ENCODE results near the gene CCDC85A. TPM values are rescaled to one million over a fixed set of nuclear protein-coding genes. Genes with fewer than 3 reads are reported as not detected.

Gene CCDC85A
- polyA plus RNA-seq, 1 of the 3 experiments (the other 2 are of a cell fraction) = 48.7 TPM

DNA sequence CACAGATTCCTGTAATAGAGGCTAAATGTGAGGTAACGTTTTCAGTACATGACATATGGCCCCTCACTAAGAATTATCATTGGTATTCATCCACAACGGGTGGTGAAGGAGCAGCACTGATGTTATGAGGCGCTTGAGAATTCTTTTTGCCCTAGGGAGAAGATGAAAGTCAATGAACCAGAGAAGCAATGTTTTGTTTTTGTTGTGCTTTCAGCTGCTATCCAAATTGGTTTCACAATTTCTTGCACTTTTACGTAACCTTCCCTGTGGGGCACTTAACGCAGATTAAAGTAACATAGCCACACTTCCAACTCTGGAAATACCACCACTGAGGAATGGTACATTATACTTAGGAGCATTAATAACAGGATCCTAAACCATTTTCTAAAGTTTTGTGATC is 13.3 kb upstream of the CCDC85A start:
- no peak for DNase-seq
- 62% methylated on average over 5 of the region's 5 CpGs for WGBS (ENCODE audit: low lambda C conversion rate)

GRCh38 chr2:56170988-56171387 is 12.8 kb upstream of the CCDC85A start:
- 36% methylated on average over 2 of the region's 2 CpGs for WGBS (ENCODE audit: low lambda C conversion rate)
- H2AFZ ChIP-seq (ENCODE audit: low read depth) = no peak overlapping the region
- ChIA-PET CTCF (interaction anchor here (0.7 to 1.4 kb wide), 2 partner anchors 10 to 12 kb away, joined by 3 to 7 read pairs; no protein-coding TSS in a partner anchor), POLR2A (no interaction called here)
- H3K4me3 ChIP-seq (ENCODE audit: low read depth in 2 of 2, low read length in 1 of 2) = no peak overlapping the region
- no peaks in the 10 kb centered on the region for H3K9me2 ChIP-seq
- no peaks in the 10 kb centered on the region for H3K4me1 ChIP-seq (ENCODE audit: control insufficient read depth in 1 of 2, insufficient read depth in 2 of 2, low read depth in 1 of 2, low read length in 1 of 2)
- H3F3A ChIP-seq (replicated peaks; ENCODE audit: insufficient read depth) = peaks cover 12% of the 10 kb centered on the region
- no peak overlapping the region for H3K9ac ChIP-seq
- H3K9me3 ChIP-seq = no peaks in the 10 kb centered on the region
- no peaks in the 10 kb centered on the region; the same call in 1 of the 2 replicates for H3K79me2 ChIP-seq (ENCODE audit: insufficient read depth)
- no peaks in the 10 kb centered on the region for H3K27me3 ChIP-seq (ENCODE audit: insufficient read depth)
- H3K4me2 ChIP-seq = no peak overlapping the region
- DNase-seq = no peak
- peaks cover 7% of the 10 kb centered on the region in 2 experiments for H3K36me3 ChIP-seq (replicated peaks in 1 of 2; ENCODE audit: control insufficient read depth in 1 of 2, insufficient read depth in 2 of 2, low read length in 1 of 2)
- H4K20me1 ChIP-seq (ENCODE audit: insufficient read depth) = no peaks in the 10 kb centered on the region
- H3K27ac ChIP-seq (ENCODE audit: low read depth in 2 of 2, low read length in 1 of 2) = no peak overlapping the region
- TF ChIP-seq YY1 (IDR thresholded peaks at IDR 0.05; ENCODE audit: low read depth) (no peak), NRF1 (IDR thresholded peaks at IDR 0.05; ENCODE audit: low read depth, low read length) (no peak), USF2 (IDR thresholded peaks at IDR 0.05; ENCODE audit: borderline replicate concordance, low read depth, low read length) (no peak), NFIC (IDR thresholded peaks at IDR 0.05; ENCODE audit: borderline replicate concordance) (no peak), RAD21 (IDR thresholded peaks at IDR 0.05; ENCODE audit: low read length) (no peak), POLR2AphosphoS5 (IDR thresholded peaks at IDR 0.05; ENCODE audit: low read depth, low read length) (no peak), TAF1 (IDR thresholded peaks at IDR 0.05; ENCODE audit: borderline replicate concordance, low read depth, low read length) (no peak), TEAD4 (IDR thresholded peaks at IDR 0.05; ENCODE audit: borderline replicate concordance, insufficient read depth) (no peak), RFX5 (IDR thresholded peaks at IDR 0.05; ENCODE audit: low read length) (no peak), RXRA (IDR thresholded peaks at IDR 0.05; ENCODE audit: borderline replicate concordance, low read depth) (no peak), FOXM1 (IDR thresholded peaks at IDR 0.05; ENCODE audit: low read depth) (no peak)
- TF ChIP-seq, protein P1, sequence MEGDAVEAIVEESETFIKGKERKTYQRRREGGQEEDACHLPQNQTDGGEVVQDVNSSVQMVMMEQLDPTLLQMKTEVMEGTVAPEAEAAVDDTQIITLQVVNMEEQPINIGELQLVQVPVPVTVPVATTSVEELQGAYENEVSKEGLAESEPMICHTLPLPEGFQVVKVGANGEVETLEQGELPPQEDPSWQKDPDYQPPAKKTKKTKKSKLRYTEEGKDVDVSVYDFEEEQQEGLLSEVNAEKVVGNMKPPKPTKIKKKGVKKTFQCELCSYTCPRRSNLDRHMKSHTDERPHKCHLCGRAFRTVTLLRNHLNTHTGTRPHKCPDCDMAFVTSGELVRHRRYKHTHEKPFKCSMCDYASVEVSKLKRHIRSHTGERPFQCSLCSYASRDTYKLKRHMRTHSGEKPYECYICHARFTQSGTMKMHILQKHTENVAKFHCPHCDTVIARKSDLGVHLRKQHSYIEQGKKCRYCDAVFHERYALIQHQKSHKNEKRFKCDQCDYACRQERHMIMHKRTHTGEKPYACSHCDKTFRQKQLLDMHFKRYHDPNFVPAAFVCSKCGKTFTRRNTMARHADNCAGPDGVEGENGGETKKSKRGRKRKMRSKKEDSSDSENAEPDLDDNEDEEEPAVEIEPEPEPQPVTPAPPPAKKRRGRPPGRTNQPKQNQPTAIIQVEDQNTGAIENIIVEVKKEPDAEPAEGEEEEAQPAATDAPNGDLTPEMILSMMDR (IDR thresholded peaks at IDR 0.05) = no peak

More for the DNA sequence above, 13.3 kb upstream of the CCDC85A start:
- peaks cover 12% of the 10 kb centered on the region for H3F3A ChIP-seq (replicated peaks; ENCODE audit: insufficient read depth)
- H3K79me2 ChIP-seq (ENCODE audit: insufficient read depth) = no peaks in the 10 kb centered on the region; the same call in 1 of the 2 replicates
- ChIA-PET CTCF (interaction anchor here (0.7 to 1.6 kb wide), 2 partner anchors 11 to 13 kb away, joined by 3 to 5 read pairs; partner anchors contain the start of gene CCDC85A), POLR2A (no interaction called here)
- no peaks in the 10 kb centered on the region for H3K27me3 ChIP-seq (ENCODE audit: insufficient read depth)
- H3K9me2 ChIP-seq = no peaks in the 10 kb centered on the region
- H3K27ac ChIP-seq (ENCODE audit: low read depth in 2 of 2, low read length in 1 of 2) = no peak overlapping the region
- no peak overlapping the region for H3K4me2 ChIP-seq
- H3K36me3 ChIP-seq (replicated peaks in 1 of 2; ENCODE audit: control insufficient read depth in 1 of 2, insufficient read depth in 2 of 2, low read length in 1 of 2) = peaks cover 3 to 5% of the 10 kb centered on the region in 2 experiments
- no peak overlapping the region for H3K4me3 ChIP-seq (ENCODE audit: low read depth in 2 of 2, low read length in 1 of 2)
- no peak overlapping the region for H2AFZ ChIP-seq (ENCODE audit: low read depth)
- no peaks in the 10 kb centered on the region for H3K4me1 ChIP-seq (ENCODE audit: control insufficient read depth in 1 of 2, insufficient read depth in 2 of 2, low read depth in 1 of 2, low read length in 1 of 2)
- TF ChIP-seq MEF2A (IDR thresholded peaks at IDR 0.05; ENCODE audit: borderline replicate concordance, low read depth) = no peak
- TF ChIP-seq RXRA (IDR thresholded peaks at IDR 0.05; ENCODE audit: borderline replicate concordance, low read depth) = no peak
- no peak for TF ChIP-seq SIN3A (IDR thresholded peaks at IDR 0.05; ENCODE audit: borderline replicate concordance, low read depth, low read length)
- TF ChIP-seq TCF12 (IDR thresholded peaks at IDR 0.05) = no peak
- no peak for TF ChIP-seq GABPA (IDR thresholded peaks at IDR 0.05; ENCODE audit: low read depth)
- no peak for TF ChIP-seq EP300 (IDR thresholded peaks at IDR 0.05; ENCODE audit: borderline replicate concordance in 1 of 2, low read depth in 1 of 2, low read length in 1 of 2)
- no peak for TF ChIP-seq NRF1 (IDR thresholded peaks at IDR 0.05; ENCODE audit: low read depth, low read length)
- no peak for TF ChIP-seq POLR2AphosphoS5 (IDR thresholded peaks at IDR 0.05; ENCODE audit: low read depth, low read length)
- TF ChIP-seq USF2 (IDR thresholded peaks at IDR 0.05; ENCODE audit: borderline replicate concordance, low read depth, low read length) = no peak
- TF ChIP-seq EZH2phosphoT487 (IDR thresholded peaks at IDR 0.05; ENCODE audit: borderline replicate concordance, low read depth) = no peak
- TF ChIP-seq YY1 (IDR thresholded peaks at IDR 0.05; ENCODE audit: low read depth) = no peak
- no peak for TF ChIP-seq FOSL2 (IDR thresholded peaks at IDR 0.05; ENCODE audit: borderline replicate concordance, low read depth)
- TF ChIP-seq, protein P2, sequence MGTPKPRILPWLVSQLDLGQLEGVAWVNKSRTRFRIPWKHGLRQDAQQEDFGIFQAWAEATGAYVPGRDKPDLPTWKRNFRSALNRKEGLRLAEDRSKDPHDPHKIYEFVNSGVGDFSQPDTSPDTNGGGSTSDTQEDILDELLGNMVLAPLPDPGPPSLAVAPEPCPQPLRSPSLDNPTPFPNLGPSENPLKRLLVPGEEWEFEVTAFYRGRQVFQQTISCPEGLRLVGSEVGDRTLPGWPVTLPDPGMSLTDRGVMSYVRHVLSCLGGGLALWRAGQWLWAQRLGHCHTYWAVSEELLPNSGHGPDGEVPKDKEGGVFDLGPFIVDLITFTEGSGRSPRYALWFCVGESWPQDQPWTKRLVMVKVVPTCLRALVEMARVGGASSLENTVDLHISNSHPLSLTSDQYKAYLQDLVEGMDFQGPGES (IDR thresholded peaks at IDR 0.05; ENCODE audit: low read depth, low read length) = no peak
- no peak for TF ChIP-seq FOXJ3 (CRISPR knock-in tag; IDR thresholded peaks at IDR 0.05)
- TF ChIP-seq, protein P3, sequence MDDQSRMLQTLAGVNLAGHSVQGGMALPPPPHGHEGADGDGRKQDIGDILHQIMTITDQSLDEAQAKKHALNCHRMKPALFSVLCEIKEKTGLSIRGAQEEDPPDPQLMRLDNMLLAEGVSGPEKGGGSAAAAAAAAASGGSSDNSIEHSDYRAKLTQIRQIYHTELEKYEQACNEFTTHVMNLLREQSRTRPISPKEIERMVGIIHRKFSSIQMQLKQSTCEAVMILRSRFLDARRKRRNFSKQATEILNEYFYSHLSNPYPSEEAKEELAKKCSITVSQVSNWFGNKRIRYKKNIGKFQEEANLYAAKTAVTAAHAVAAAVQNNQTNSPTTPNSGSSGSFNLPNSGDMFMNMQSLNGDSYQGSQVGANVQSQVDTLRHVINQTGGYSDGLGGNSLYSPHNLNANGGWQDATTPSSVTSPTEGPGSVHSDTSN (IDR thresholded peaks at IDR 0.05) = no peak
- TF ChIP-seq RCOR1 (IDR thresholded peaks at IDR 0.05; ENCODE audit: low read length) = no peak
- TF ChIP-seq RFX5 (IDR thresholded peaks at IDR 0.05; ENCODE audit: low read length) = no peak
- TF ChIP-seq RAD21 (IDR thresholded peaks at IDR 0.05; ENCODE audit: low read length) = no peak
- TF ChIP-seq ELF1 (IDR thresholded peaks at IDR 0.05) = no peak
- TF ChIP-seq TAF1 (IDR thresholded peaks at IDR 0.05; ENCODE audit: borderline replicate concordance, low read depth, low read length) = no peak
- no peak overlapping the region for H3K9ac ChIP-seq
- H3K9me3 ChIP-seq = no peaks in the 10 kb centered on the region
- no peaks in the 10 kb centered on the region for H4K20me1 ChIP-seq (ENCODE audit: insufficient read depth)

All from SK-N-SH (cell line).